CD4-positive, alpha-beta T cell treated with Interleukin-17A for 1 hour (primary cell): ENCODE data around the gene NTM.

ENCODE experiments used
- DNase-seq: peaks from one replicate; pipeline ENCODE4 v3.0.0-alpha.2; 2020

Gene NTM

DNA sequence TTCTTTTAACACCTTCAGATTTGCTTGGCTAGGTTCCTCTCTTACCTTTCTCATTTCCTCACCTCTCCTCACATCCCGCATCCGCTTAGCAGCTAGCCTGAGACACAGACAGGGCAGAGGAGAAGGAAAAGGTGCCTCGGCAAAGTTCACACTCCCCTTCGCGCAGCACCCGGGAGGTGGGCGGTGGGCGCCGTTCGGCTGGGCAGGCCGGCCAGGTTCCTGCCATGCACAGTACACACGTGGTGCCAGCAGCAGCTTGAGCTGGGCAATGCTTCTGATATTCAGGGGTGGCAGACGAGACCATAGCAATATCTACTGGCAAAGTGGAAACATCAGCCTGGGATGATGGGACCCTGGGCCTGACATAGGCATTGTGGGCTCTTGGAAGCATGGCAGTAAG, 3.3 kb downstream of the NTM start:
- DNase-seq = no peak

DNA sequence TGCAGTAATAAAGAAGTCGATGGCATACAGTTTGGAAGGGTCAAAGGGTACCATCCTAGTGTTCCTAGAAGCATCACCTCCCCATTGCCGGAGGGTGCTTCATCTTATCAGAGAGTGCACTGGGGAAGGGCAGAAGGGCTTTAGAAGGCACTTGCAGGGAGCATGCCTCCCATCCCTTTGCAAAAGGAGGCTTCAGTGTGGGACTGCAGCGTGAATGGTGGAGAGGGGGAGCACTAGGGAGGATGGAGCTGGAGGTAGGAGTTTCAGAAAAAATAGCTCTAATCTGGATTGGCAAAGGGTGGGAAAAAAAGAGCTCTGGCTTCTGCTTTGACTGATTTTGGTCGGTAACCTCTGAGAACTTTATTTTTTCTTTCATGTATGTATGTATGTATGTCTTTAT, 5.0 kb downstream of the NTM start:
- no peak for DNase-seq

GRCh38 chr11:131375915-131376314, 5.5 kb downstream of the NTM start:
- DNase-seq = no peak

- no peak for DNase-seq
Observed at GRCh38 chr11:131378931-131379330, 8.5 kb downstream of the NTM start.

DNA sequence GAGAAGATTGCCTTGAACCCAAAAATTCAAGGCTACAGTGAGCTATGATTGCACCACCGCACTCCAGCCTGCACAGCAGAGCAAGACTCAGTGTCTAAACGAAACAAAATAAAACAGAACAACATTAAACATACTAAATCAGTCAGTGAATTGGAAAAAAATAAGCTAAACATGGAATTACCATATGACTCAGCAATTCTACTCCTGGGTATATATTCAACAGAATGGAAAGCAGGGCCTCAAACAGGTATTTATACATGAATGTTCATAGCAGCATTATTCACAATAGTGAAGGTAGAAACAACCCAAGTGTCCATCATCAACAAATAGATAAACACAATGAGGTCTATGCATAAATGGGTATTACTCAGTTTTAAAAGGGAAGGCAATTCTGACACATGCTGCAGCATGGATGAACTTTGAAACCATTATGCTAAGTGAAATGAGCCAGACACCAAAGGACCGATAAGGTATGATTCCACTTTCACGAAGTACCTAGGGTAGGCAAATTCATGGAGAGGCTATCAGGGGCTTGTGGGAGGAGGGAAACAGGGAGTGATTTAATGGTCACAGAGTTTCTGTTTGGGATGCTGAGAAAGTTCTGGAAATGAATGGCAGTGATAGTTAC, 15.5 kb downstream of the NTM start:
- DNase-seq = no peak

GRCh38 chr11:131386408-131386807, 16.0 kb downstream of the NTM start:
- DNase-seq = no peak

- DNase-seq = no peak
Observed at GRCh38 chr11:131388030-131388429, 17.6 kb downstream of the NTM start.

- no peak for DNase-seq
Observed at GRCh38 chr11:131389582-131389981, 19.2 kb downstream of the NTM start.

GRCh38 chr11:131391176-131391575, 20.8 kb downstream of the NTM start:
- DNase-seq = no peak

DNA sequence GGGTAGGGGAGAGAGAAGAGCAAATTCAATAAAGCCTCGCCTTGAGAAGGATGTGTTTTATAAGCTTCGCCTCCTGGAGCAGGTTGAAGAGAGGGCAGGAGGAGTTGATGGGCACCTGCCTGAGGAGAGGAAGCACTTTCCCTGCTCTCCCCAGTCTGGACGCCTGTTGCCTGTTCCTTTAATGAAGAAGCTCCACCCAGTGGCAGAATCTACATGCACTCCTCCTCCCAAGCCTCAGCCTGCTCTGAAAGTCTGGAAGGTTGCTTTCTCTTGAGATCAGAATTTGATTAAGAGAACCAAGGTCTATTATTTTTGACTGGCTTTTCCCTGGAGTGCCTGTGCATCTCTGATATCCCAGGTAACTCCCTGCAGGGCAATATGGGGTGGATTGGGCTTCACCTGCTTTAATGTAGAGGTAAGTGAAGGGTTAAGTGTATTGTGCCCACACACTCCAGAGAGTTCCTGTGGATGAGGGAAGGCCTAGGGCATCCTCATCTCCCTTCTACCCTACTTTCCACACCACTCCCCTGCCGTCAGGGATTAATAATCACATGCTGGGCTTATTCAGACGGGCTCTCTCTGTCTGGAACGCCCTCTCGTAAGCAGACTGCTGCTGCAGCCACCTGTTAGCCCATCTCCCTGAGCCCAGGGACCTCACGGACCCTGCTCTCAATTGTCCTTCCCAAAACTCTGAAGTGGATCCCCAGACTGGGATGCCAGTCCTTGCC, 22.3 kb downstream of the NTM start:
- DNase-seq = no peak

- DNase-seq = no peak
Observed at GRCh38 chr11:131393691-131394090, 23.3 kb downstream of the NTM start.

DNA sequence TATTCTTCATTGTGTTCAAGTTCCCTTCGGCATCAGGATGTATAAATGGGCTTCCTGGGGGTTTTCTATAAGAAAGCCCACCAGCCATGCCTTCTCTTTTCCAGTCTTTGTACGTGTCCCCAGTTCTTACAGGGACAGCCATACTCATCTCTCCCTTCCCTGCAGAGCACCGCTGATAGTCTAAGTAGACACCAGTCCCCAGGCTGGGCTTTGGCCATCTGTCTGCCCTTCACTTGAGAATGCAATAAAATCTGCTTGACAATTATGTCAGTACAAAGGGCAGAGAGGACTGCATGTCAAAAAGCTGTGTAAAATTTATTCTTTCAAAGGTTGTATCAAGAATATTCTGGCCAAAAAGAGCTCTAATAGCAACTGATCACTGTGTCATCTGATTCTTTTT, 27.3 kb downstream of the NTM start:
- no peak for DNase-seq

GRCh38 chr11:131402040-131402439, 31.6 kb downstream of the NTM start:
- DNase-seq = no peak

DNA sequence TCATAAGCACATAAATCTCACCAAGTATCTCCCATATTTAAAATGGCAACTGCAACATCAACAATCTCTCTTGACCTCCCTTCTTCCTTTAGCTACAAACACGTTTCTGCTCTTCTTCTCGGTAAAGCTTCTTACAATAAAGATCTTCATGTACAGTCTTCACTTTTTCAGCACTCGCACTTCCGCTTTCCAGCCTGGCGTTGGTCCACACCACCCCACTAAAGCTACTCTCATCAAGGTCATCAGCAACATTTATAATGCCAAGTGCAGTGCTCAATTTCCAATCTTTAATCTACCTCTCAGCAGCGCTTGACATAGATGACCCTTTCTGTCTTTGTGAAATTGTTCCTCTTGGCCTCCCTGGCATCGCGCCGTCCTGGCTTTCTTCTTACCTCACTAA, 33.6 kb downstream of the NTM start:
- no peak for DNase-seq

DNA sequence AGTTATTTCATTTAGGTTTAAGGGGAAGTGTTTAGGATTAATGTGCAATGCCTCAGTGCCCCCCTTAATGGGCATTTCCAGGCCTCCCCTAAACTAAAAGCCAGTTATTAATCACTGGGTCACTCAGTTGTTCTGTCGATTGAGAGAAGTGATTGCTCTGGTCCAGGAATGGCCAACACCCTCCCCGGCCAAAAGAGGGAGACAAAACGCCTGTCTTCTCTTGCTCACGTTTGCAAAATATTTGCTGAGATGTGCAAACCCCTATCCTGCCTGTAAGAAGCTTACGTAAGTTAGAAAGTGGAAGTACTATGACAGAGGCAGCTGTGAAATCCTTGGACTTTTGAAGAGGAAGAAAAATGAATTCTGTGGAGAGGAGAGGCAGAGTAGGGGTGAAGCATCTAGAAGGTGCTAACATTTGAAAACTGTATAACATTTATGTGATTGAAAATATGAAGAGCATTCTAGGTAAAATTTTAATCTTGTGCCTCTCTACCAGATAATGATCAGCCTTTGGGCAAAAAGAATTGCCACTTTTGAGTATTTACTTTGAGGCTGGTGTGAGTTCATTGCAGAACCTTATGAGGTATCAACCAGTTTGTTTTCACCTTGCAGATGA, 37.7 kb downstream of the NTM start:
- no peak for DNase-seq

- no peak for DNase-seq
Observed at GRCh38 chr11:131409345-131409744, 38.9 kb downstream of the NTM start.

DNA sequence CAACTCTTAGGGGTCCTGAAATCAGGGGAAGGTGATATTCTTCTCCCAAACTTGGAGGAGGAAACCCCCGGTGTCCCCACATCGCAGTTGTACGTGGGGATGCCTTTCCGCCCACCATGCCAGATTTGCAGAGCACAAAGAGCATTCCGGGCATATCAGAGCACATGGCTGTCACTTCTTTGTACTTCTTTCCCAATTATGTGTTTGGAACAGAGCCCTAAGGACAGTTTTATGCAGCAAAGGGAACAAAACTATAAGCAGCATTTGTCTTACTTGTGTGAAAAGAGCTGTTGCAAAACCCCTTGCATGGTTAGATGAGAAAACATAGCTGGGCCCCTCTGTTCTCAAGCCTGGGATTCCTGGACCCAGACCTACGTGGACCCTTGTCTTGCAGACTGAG, 41.2 kb downstream of the NTM start:
- no peak for DNase-seq

DNA sequence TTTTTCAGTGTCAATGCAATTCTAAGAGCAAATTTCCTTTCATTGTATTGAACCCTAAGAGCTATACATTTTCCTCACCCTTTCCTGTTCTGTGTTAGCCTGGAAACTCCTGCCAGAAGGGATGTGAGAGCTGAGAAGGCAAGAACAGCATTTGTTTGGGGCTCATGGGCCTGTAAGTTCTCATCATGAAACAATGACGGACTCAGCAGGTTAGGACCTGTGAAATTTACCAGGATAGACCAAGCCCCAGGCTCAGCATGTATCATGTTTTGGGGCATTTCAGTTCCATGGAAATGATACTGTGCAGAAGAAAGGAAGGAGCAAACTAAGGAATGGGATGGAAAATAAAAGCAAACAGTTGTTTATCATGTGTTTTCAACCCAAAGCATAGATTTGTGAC, 41.6 kb downstream of the NTM start:
- no peak for DNase-seq

DNA sequence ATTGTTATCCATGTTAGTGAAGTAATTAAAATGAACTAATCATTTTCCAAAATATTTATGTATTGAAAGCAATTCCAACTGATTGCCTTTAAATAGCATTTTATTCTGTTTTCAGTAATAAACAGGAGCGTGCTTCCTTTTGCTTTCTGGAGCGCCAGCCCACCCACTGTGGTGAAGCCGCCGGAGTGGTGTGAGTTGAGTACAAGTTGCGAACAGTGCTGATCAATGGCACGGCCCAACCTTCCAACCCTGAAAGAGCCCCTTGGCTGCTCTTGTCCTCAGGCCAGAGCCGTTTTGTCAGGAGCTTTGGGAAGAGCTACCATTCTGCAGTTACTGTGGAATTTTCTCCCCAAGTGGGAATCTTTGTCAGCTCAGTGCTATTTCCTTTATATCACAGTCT, 42.8 kb downstream of the NTM start:
- no peak for DNase-seq

DNA sequence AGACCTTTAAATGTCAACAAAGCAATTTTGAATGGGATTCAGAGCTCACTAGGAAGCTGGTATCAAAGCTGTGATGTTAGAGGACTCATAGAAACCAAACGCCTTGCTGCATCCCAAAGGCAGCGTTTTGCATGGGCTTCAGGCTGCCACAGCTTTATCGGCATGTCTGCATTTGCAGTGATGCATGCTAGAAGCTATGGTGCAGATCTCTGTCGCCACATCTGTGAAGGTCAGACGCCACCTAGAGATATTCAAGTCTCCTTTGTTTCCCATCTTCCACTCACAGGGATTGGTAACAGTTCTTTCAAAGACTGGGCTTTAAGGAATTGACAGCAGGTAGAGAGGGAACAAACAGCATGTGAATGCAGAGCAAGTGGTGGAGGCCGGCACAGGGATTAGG, 47.8 kb downstream of the NTM start:
- DNase-seq = no peak

DNA sequence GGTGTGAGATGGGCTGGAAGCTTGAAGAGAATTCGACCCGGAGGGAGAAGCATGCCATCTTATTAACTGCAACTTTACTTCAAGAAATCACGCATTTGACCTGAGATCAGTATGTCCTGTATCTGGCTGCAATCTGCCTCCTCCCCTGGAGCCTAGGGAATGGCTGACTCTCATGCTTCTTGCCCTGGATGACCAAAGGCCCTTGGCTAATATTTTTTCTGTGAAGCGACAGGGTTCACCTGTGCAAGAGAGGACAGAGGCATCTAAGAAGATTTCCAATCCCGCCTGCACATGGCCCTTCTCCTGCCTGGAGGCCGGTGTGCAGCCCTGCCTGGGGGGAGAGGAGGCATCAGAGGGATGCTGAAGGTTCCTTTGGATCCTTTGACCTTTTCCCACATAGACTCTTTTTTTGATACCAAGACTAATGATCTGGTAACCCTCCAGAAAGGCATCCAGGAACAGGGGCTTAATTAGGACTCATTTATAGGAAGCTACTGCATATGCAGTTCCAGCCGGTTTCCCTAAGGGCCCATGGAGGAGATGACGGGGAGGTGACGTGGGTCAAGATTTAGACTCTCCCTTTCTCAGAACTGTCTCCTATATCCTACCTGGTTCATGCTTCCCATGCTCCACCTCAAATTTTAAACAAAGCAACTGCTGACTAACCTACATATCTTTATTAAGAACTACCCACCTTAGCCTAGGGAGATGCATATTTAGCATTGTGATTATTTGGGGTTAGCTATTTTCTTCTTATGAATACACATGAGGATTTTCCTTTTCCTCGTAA, 50.8 kb downstream of the NTM start:
- DNase-seq = no peak

DNA sequence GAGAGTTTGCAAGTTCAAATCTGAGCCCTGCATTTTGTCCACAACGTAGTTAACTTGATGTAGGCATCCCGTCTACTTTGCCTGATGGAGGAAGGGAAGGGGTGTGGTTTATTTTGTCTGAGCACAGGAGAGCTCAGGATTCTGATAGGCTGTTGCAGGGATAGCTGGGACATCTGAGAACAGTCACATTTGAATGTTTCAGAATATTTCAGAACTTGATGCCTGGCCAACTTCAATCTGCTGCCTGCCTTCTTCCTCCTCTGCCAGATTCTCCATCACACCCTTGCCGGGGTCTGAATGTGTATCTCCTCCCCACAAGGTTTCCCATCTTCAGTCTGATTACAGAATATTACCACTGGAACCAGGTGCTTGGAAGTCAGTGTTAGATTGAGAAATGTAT, 51.6 kb downstream of the NTM start:
- DNase-seq = no peak

DNA sequence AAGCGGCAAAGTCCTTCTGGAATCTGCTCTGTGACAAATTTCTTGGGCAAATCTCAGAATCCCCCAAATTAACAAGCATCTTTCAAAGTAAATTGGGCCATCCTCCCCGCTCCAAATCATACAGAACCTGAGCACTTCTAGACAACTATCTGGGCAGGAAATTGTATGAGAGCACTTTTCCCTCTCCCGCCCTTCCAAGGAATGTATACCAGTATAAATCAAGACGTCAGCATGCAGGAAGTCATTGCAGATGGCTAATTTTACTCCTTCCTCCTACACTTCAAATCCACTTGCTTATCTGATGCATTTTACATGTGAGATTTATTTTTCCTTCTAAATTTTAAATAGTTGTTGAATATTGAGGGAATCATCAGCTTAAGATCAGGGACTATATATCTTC, 52.1 kb downstream of the NTM start:
- no peak for DNase-seq

- no peak for DNase-seq
Observed at GRCh38 chr11:131423688-131424087, 53.3 kb downstream of the NTM start.
